Left lung (tissue), 10 donors: ENCODE measurements around the gene PTCHD1. TPM values are rescaled to one million over a fixed set of nuclear protein-coding genes. Genes with fewer than 3 reads are reported as not detected.

Experiments
- ATAC-seq: fragments of 200-7000 bp; cut with Tn5 transposase; one replicate; pipeline ENCODE4 v1.9.1; 2020; ENCODE audit warnings: moderate library complexity
- DNase-seq, 4 donors: peaks; one replicate each; pipeline ENCODE4 v3.0.0-alpha.2; 2013 to 2020
- H3K27ac ChIP-seq, 2 donors: fragments of 200-600 bp; sonication (generic) in 1 of 2; one replicate each; pipeline versions ENCODE4 v1.5.0 to v1.8.0; 2020 to 2021
- H3K27me3 ChIP-seq, 2 donors: fragments of 200-600 bp; sonication (generic) in 1 of 2; one replicate each; pipeline versions ENCODE4 v1.5.0 to v1.8.0; 2020 to 2021
- H3K36me3 ChIP-seq, 2 donors: fragments of 200-600 bp; sonication (generic) in 1 of 2; one replicate each; pipeline versions ENCODE4 v1.5.0 to v1.8.0; 2020 to 2021
- H3K4me1 ChIP-seq, 2 donors: fragments of 200-600 bp; one replicate each; pipeline ENCODE4 v1.8.0; 2021
- H3K4me3 ChIP-seq, 2 donors: fragments of 200-600 bp; sonication (generic) in 1 of 2; one replicate each; pipeline versions ENCODE4 v1.5.0 to v1.8.0; 2020 to 2021; ENCODE audit warnings: mild to moderate bottlenecking in 1 of 2
- H3K9me3 ChIP-seq, 2 donors: fragments of 200-600 bp; sonication (generic) in 1 of 2; one replicate each; pipeline versions ENCODE4 v1.5.0 to v1.8.0; 2020 to 2021
- intact Hi-C, 2 donors: fragments of 100-400 bp; cut with DNase I; formaldehyde crosslinking; loops; one replicate each; pipeline versions ENCODE4 v1.11.2 to v1.14.2; 2022
- polyA plus RNA-seq, 6 donors: library from polyadenylated mRNA; unstranded; fragments of 120-200 nt; gene quantifications; one replicate each; pipeline ENCODE4 v1.2.1, GENCODE V29; 2013; ENCODE audit not compliant: insufficient read length in 6 of 6
- total RNA-seq, 2 donors: library from RNA; stranded (reverse); fragmentation: NEBNext Ultra II Directional; extraction: Animal tissue kit (Norgen Biotek cat#: 25700); gene quantifications; one replicate each; pipeline ENCODE4 v1.2.1, GENCODE V29; 2021
- TF ChIP-seq, protein P1 (sequence below), 2 donors: fragments of 200-600 bp; sonication (generic) in 1 of 2; IDR thresholded peaks; one replicate each; pipeline versions ENCODE4 v1.5.0 to v1.8.0; 2021; ENCODE audit warnings: antibody characterized with exemption in 2 of 2
- donor health status: DM: no; HTN: yes; CAD: no.
- donor health status: DM: no; HTN: no; CAD: no.

Gene PTCHD1
- total and polyA plus RNA-seq, 8 donors: 0.06 to 0.81 (median 0.10) TPM

DNA sequence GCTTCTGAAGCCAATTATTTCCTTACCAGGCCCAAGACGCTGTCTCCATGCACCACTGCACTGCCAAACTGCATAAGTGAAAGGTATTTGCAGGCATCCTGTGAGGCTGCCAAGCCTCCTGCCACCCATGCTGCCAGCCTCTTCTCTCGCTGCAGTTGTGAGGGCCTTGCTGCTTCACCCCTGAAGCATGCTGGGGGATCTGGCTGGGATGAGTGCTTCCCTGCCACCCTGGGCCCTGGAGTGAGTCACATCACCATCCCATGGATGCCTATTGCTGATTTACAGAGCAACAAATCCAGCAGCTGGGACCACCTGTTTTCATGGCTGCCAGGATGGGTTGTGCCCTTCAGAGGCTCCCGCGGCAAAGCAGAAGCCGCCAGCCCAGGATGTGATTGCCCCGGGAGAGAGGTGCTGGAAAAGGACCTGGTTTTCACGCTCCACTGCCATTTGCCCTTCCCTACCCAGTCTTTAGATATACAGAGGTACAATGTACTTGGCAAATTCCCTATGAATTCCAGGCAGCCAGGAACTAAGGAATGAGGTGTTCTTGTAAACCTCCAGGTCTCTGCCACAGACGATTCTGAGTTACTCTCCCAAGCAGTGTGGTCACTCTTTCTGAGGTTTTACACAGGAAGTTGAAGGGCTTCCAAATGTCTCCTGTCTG lies 41.5 kb upstream of the PTCHD1 start:
- TF ChIP-seq, protein P1, sequence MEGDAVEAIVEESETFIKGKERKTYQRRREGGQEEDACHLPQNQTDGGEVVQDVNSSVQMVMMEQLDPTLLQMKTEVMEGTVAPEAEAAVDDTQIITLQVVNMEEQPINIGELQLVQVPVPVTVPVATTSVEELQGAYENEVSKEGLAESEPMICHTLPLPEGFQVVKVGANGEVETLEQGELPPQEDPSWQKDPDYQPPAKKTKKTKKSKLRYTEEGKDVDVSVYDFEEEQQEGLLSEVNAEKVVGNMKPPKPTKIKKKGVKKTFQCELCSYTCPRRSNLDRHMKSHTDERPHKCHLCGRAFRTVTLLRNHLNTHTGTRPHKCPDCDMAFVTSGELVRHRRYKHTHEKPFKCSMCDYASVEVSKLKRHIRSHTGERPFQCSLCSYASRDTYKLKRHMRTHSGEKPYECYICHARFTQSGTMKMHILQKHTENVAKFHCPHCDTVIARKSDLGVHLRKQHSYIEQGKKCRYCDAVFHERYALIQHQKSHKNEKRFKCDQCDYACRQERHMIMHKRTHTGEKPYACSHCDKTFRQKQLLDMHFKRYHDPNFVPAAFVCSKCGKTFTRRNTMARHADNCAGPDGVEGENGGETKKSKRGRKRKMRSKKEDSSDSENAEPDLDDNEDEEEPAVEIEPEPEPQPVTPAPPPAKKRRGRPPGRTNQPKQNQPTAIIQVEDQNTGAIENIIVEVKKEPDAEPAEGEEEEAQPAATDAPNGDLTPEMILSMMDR (IDR thresholded peaks at IDR 0.05): no peak
- no peak for DNase-seq

GRCh38 chrX:23304881-23305280 lies 29.8 kb upstream of the PTCHD1 start:
- Histone ChIP-seq H3K36me3 (no peaks in the 10 kb centered on the region), H3K4me3 (no peak overlapping the region), H3K9me3 (no peaks in the 10 kb centered on the region), H3K27ac (no peak overlapping the region), H3K4me1 (no peaks in the 10 kb centered on the region), H3K27me3 (no peaks in the 10 kb centered on the region)
- no peak for DNase-seq
- intact Hi-C loops: no loop called here
- TF ChIP-seq, protein P1 (IDR thresholded peaks at IDR 0.05): no peak
- no peak for ATAC-seq

More for the DNA sequence above, 41.5 kb upstream of the PTCHD1 start:
- H3K4me1 ChIP-seq: no peaks in the 10 kb centered on the region
- H3K27ac ChIP-seq: no peak overlapping the region
- H3K4me3 ChIP-seq: no peak overlapping the region
- ATAC-seq: no peak
- H3K36me3 ChIP-seq: no peaks in the 10 kb centered on the region
- no peaks in the 10 kb centered on the region for H3K9me3 ChIP-seq
- intact Hi-C loops: no loop called here
- H3K27me3 ChIP-seq: no peaks in the 10 kb centered on the region

DNA sequence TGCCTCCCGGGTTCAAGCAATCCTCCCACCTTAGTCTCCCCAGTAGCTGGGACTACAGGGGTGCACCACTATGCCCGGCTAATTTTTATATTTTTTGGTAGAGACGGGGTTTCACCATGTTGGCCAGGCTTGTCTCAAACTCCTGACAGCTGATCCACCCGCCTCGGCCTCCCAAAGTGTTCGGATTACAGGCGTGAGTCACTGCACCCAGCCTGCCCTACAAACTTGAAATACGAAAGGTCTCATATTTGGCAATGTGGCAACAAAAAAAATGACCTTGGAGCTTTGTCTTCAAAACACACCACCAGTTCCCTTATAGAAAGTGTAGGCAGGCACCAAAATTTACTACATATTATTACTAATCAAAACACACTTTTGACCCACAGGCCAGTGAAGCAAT lies 22.9 kb upstream of the PTCHD1 start:
- Histone ChIP-seq H3K4me3 (no peak overlapping the region), H3K36me3 (no peaks in the 10 kb centered on the region), H3K9me3 (no peaks in the 10 kb centered on the region), H3K27ac (no peak overlapping the region), H3K27me3 (no peaks in the 10 kb centered on the region), H3K4me1 (no peaks in the 10 kb centered on the region)
- intact Hi-C loops: no loop called here
- ATAC-seq (no peak), DNase-seq (no peak)
- TF ChIP-seq, protein P1 (IDR thresholded peaks at IDR 0.05): no peak

DNA sequence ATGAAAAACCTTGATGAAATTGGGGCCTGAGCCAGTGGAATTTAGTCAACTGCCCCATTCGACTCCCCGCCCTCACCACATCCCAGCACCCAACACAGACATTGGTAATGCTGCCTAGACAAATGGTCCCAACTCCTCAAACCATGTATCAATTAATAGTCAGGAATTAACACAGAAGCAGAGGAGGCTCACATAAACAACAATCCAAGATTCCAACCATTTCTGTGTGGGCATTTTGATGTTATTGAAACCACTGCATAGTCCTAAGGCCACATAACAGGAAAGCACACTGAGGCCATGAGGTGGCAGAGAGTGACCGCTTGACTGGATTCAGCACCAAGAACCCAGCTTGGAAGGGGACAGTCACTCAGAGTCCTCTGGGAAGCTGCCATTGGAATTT lies 22.5 kb upstream of the PTCHD1 start:
- ATAC-seq: no peak
- Histone ChIP-seq H3K27me3 (no peaks in the 10 kb centered on the region), H3K4me3 (no peak overlapping the region), H3K27ac (no peak overlapping the region), H3K9me3 (no peaks in the 10 kb centered on the region), H3K36me3 (no peaks in the 10 kb centered on the region), H3K4me1 (no peaks in the 10 kb centered on the region)
- DNase-seq: no peak
- intact Hi-C loops: no loop called here
- TF ChIP-seq, protein P1 (IDR thresholded peaks at IDR 0.05): no peak

DNA sequence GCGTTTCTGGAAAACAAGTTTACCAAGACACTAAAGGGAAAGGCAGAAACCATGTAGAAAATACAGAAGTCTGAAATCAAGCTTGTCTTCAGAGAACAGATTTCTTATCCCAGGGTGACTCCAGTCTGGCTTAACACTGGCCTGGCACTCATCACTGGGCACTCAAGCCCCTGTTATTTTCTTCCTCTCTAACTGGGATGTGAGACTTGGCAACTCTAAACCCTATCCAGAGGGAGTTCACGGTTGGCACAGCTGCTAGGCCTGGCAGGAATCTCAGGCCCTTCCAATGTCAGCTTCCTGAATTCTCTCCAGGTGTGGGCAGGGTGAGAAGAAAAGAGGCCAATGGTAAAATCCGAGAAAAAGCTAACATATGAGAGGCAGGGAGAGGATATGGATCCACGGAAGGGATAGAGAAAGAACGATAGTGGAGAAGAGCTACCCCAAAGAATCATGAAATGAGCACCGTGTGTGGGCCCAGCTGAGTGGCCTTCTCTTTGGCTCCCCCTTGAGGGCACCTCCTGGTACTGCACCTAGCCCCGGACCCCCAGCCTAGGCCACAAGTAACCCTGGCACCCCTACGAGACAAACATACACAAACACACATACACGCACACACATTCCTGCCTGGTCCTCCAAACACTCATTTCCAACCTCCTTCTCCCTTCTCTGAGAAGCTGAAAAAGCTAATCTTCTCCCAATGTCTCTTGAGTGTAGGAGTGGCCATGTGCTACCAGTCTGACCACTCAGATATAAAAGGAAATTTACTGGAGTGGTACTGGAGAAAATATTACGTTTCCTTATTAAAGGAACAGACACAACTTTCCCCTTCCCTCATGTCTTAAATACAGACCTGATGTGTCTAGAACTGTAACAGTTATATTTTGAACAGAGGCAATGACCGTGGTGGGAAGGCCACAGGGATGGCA lies 16.6 kb upstream of the PTCHD1 start:
- TF ChIP-seq, protein P1 (IDR thresholded peaks at IDR 0.05): peak; percentile 66 to 67
- ATAC-seq (peak; percentile 96), DNase-seq (peak in 1 of 4 donors; percentile 51)
- intact Hi-C loops: no loop called here
- no peaks in the 10 kb centered on the region for H3K27me3 ChIP-seq
- H3K4me3 ChIP-seq: no peak overlapping the region
- no peaks in the 10 kb centered on the region for H3K4me1 ChIP-seq
- no peaks in the 10 kb centered on the region for H3K36me3 ChIP-seq
- no peak overlapping the region for H3K27ac ChIP-seq
- no peaks in the 10 kb centered on the region for H3K9me3 ChIP-seq
